KOPT-K1 (cell line): ENCODE results near the gene INTU.
"Not testable (repeated sequence)": the region's sequence is repeated elsewhere in the genome, so short reads cannot be mapped to it uniquely, and the experiment has no call there.

Experiments
- H3K27ac ChIP-seq: fragments of 200-600 bp; sonication (generic); 2 replicates; pipeline ENCODE4 v1.5.1; 2016; ENCODE audit warnings: antibody characterized with exemption, mild to moderate bottlenecking, low read depth, low read length; ENCODE audit not compliant: poor library complexity, severe bottlenecking
- H3K36me3 ChIP-seq: fragments of 200-600 bp; sonication (generic); 2 replicates; pipeline ENCODE4 v1.5.1; 2017; ENCODE audit warnings: antibody characterized with exemption, mild to moderate bottlenecking, low read length, moderate library complexity; ENCODE audit not compliant: insufficient read depth
- H3K9me3 ChIP-seq: fragments of 200-600 bp; sonication (generic); 2 replicates; pipeline ENCODE4 v1.5.1; 2017; ENCODE audit warnings: antibody characterized with exemption, low read length, mild to moderate bottlenecking; ENCODE audit not compliant: insufficient read depth, poor library complexity, severe bottlenecking

The INTU gene

DNA sequence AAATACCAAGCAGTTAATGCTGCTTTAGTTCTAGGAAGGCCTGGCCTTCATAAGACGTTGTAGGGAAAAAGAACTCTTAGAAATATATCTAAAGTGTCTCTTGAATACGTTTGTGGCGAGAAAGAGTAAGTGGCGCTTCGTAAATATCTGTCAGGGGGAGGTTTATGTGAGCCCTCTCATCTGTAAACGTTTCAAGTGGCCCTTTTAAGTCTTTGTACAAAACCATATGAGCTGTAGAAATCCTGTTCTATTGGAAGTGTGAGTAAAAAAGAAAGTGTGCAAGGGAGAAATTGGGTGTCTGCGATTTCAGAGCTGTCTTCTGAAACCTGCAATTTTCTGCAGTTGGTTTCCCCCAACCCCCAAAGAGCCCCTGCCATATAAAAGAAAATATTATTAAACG lies 8.6 kb upstream of the INTU start:
- Histone ChIP-seq H3K36me3 (no peaks in the 10 kb centered on the region), H3K9me3 (no peaks in the 10 kb centered on the region), H3K27ac (no peak overlapping the region)

DNA sequence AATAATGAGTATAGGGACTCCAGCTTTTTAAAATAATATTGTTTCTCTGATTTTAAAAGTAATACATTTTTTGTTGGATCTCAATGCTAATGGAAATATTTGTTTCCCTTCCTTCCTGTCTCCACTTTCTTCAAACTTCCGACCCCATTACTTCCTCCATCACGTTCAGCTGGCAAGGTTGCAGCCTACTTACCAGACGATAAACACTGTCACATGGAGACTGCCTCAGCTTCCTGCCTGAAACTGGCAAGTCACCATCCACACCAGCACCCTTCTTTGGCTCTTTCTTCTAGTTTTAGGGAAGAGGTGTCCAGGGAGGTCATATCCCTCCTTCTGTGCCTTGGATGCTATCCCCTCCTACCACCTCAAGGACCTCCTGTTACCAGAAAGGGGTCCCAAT lies 3.4 kb upstream of the INTU start:
- Histone ChIP-seq H3K27ac (no peak overlapping the region), H3K36me3 (no peaks in the 10 kb centered on the region), H3K9me3 (no peaks in the 10 kb centered on the region)

DNA sequence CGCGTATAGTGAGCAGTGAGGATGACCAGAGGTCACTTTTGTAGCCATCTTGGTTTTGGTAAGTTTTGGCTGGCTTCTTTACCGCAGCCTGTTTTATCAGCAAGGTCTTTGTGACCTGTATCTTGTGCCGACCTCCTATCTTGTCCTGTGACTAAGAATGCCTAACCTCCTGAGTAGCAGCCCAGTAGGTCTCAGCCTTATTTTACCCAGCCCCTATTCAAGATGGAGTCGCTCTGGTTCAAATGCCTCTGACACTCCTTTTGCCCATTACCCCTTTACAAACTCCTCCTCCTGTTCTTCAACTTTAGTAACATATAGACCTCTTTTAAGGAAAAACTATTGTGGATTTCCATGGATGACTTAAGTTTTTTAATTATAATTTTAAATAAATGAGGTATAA lies 2.6 kb upstream of the INTU start:
- H3K36me3 ChIP-seq: no peaks in the 10 kb centered on the region
- H3K9me3 ChIP-seq: no peaks in the 10 kb centered on the region
- no peak overlapping the region for H3K27ac ChIP-seq

DNA sequence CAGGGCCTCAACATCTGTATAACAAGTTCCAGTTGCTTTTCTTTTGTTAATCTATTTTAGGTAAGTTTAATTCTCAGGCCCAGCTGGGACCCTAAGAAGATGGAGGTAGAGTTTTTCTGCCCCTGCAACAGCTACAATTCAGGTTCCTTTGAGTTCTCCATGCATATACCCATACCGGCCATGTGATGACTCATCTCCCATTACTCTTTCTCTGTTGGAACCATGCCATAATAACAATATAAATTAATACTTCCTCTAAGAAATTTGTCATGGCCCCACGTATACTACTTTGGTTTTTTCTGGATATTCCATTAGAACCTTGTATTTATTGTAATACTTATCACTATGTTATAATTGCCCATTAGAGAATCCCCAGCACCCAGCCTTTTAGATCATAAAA lies 1.3 kb upstream of the INTU start:
- H3K27ac ChIP-seq: no peak overlapping the region
- no peaks in the 10 kb centered on the region for H3K9me3 ChIP-seq
- no peaks in the 10 kb centered on the region for H3K36me3 ChIP-seq

DNA sequence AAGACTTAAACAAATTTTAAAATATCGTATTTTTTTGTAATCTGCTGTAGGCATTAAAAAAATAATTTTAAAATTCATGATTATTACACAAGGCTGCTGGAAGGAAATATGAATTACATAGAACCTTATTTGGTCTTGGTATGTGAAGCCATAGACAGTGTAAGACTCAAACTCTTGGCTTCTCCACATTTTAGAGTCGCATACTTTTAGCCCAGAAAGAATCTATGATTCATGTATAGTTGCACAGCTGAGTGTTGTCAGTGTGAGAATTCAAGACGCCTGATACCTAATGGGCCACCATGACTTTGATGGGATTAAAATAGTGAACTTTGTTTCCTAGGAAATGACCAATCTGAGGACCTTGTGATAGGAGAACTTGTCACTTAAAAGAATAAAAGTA lies 1.4 kb downstream of the INTU start:
- H3K27ac ChIP-seq: no peak overlapping the region
- H3K9me3 ChIP-seq: no peaks in the 10 kb centered on the region
- H3K36me3 ChIP-seq: no peaks in the 10 kb centered on the region

GRCh38 chr4:127641524-127641923 lies 8.8 kb downstream of the INTU start:
- H3K36me3 ChIP-seq: no peaks in the 10 kb centered on the region
- H3K27ac ChIP-seq: no peak overlapping the region
- no peaks in the 10 kb centered on the region for H3K9me3 ChIP-seq

DNA sequence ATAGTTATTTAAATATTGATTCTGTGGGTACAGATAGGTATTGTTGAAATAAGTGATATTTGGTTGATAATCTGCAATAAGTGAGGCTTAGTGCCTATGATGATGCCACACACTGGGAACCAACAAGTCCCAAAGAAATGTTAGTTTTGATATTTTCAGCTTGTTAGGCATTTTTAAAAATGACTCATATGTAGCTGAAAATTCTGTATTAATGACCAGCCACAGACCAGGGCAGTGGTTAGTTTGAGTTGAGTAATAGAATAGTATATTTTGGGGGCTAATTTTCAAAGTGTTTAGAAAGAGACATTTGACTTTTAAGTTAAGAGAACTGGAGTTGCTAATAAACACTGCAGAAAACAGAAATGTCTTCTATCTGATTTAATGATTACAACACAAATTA lies 9.4 kb downstream of the INTU start:
- H3K27ac ChIP-seq: no peak overlapping the region
- no peaks in the 10 kb centered on the region for H3K36me3 ChIP-seq
- no peaks in the 10 kb centered on the region for H3K9me3 ChIP-seq

DNA sequence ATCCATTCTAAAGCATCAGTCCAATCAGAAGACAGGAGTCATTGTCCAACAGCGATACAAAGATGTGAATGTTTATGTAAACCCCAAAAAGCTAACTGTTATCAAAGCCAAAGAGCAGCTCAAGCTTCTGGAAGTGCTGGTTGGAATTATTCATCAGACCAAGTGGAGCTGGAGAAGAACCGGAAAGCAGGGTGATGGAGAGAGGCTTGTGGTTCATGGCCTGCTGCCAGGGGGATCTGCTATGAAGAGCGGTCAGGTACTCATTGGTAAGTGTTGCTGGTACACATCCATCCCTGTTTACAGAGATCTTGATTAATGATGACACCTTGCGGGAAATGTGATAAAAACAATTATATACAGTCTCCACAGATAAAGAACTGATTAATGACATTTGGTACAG lies 11.0 kb downstream of the INTU start:
- Histone ChIP-seq H3K9me3 (no peaks in the 10 kb centered on the region), H3K36me3 (no peaks in the 10 kb centered on the region), H3K27ac (no peak overlapping the region)

GRCh38 chr4:127648061-127648460 lies 15.3 kb downstream of the INTU start:
- Histone ChIP-seq H3K9me3 (no peaks in the 10 kb centered on the region), H3K36me3 (no peaks in the 10 kb centered on the region), H3K27ac (no peak overlapping the region)

GRCh38 chr4:127655590-127655989 lies 22.8 kb downstream of the INTU start:
- not testable (repeated sequence) for H3K27ac ChIP-seq, H3K36me3 ChIP-seq, H3K9me3 ChIP-seq

DNA sequence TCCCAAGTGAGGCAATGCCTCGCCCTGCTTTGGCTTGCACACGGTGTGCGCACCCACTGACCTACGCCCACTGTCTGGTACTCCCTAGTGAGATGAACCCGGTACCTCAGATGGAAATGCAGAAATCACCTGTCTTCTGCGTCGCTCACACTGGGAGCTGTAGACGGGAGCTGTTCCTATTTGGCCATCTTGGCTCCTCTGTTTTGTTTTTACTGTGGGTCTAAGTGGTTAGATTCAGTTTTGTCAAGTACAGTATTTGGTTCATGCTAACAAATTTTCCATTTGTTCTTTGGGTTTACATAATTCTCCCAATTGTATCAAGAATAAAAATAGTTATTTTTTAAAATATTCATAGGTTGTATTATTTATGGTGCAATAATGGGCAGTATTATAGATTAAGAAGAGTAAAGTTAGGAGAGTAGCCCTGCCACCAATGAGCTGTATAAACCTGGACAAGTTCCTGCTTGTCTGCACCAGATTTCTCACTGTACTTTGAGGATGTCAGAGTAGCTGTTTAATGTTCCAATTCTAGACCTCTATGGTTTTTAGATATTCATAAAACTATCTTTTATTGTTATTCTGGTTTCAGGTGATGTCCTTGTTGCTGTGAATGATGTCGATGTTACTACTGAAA lies 23.4 kb downstream of the INTU start:
- no peaks in the 10 kb centered on the region for H3K9me3 ChIP-seq
- no peak overlapping the region for H3K27ac ChIP-seq
- no peaks in the 10 kb centered on the region for H3K36me3 ChIP-seq

DNA sequence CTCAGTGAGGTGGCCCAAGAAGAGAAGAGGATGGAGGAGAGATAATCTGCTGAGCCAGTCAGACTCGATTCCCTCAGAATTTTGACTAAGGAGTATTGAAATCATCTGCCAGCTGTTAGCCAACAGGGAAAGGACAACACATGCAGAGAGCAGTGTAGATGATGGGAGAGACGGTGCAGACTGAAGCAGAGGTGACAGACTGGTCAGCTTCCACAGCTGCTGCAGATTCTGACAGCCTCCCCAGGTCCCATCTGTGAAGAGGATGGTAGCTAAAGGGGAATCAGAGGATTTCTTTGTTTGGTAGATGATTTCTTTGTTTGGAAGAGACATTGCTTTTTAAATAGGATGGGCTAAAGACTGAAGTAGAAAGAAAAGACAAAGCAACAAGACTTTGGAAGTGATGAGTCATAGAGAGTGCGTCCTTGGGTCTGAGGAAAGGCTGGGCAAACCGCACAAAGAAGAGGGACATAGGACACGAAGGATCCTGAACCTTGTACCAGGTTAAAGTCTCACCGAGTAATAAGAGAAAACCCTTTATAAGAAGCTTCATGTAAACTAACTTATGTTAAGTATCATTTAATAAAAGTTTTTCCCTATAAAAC lies 27.6 kb downstream of the INTU start:
- Histone ChIP-seq H3K9me3 (no peaks in the 10 kb centered on the region), H3K27ac (no peak overlapping the region), H3K36me3 (no peaks in the 10 kb centered on the region)

GRCh38 chr4:127667116-127667515 lies 34.4 kb downstream of the INTU start:
- Histone ChIP-seq H3K27ac (no peak overlapping the region), H3K9me3 (no peaks in the 10 kb centered on the region), H3K36me3 (no peaks in the 10 kb centered on the region)

DNA sequence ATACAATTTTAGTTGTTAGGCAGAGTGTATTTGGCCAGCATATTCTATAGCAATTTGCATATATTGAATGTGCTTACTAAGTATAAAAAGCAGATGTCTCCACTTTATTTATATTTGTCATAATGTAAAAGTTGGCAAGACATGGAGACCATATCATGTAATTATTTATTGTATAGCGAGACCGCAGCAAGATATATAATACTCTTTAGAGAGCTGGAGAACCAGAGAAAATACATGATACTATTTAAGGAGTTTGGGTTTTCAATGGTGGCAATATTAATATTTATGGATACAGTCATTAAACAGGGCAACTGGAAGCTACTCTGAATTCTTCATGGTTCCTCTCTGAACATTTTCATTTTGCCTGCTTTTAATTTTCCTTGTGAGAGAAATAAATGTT lies 35.0 kb downstream of the INTU start:
- no peaks in the 10 kb centered on the region for H3K36me3 ChIP-seq
- no peaks in the 10 kb centered on the region for H3K9me3 ChIP-seq
- no peak overlapping the region for H3K27ac ChIP-seq

DNA sequence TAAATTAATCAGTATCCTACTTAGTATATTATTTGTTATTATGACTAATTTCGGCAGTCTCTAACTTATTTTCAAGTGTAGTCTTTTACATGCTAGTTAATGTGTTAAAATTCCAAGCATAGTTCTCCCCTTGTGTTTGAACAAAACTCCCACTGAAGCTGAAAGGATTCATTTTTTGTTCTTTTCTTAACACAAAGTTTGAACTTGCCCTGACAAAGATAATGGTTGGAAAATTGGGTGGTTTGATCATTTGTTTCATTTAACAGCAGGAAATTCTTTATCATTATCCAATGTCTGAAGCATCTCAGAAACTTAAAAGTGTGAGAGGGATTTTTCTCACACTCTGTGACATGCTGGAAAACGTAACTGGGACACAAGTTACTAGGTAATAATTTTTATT lies 36.0 kb downstream of the INTU start:
- Histone ChIP-seq H3K9me3 (no peaks in the 10 kb centered on the region), H3K36me3 (no peaks in the 10 kb centered on the region), H3K27ac (no peak overlapping the region)

DNA sequence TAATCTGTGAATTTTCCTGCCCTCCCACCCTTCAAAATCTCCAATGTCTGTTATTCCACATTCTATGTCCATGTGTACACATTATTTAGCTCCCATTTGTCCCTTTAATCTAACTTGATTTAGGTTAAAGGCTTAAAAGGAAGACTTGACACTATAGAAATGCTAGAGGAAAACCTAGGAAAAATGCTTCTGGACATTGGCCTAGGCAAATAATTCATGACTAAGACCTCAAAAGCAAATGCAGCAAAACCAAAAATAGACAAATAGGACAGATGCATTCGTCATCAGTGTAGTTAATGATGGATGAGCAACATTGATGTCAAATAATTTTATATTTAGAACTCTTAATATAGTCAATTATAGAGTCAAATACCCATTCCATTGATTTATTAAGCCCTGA lies 36.9 kb downstream of the INTU start:
- H3K36me3 ChIP-seq: no peaks in the 10 kb centered on the region
- H3K9me3 ChIP-seq: no peaks in the 10 kb centered on the region
- H3K27ac ChIP-seq: no peak overlapping the region
